ENCODE measurements around the gene IER5. TPM values are rescaled to one million over a fixed set of nuclear protein-coding genes. Genes with fewer than 3 reads are reported as not detected.

The IER5 gene
- polyA plus RNA-seq, 1 experiment: 16.9 TPM

- TF ChIP-seq CTCF (IDR thresholded peaks at IDR 0.05; ENCODE audit: insufficient read depth, low read depth, low read length): no peak
- H3K36me3 ChIP-seq (ENCODE audit: control insufficient read depth, insufficient read depth, low read length): no peaks in the 10 kb centered on the region
- H3K4me3 ChIP-seq (ENCODE audit: low read depth, low read length): no peak overlapping the region
- POLR2A ChIA-PET: interaction anchor here (0.7 to 1.5 kb wide), 6 partner anchors 30 to 91 kb away, joined by 3 to 9 read pairs (median 5); no protein-coding TSS in a partner anchor
- DNase-seq (ENCODE audit: low read depth): no peak
- H3K27me3 ChIP-seq (ENCODE audit: control insufficient read depth, insufficient read depth, low read length): no peaks in the 10 kb centered on the region
- CTCF ChIA-PET: interaction anchor here (1.2 to 2.4 kb wide), 5 partner anchors 29 to 253 kb away, joined by 3 to 12 read pairs (median 4); no protein-coding TSS in a partner anchor
These were observed 46.3 kb downstream of the IER5 start for GRCh38 chr1:181134543-181135436.

GRCh38 chr1:181135437-181135731 is 46.9 kb downstream of the IER5 start:
- DNase-seq (ENCODE audit: low read depth): no peak
- no peak overlapping the region for H3K4me3 ChIP-seq (ENCODE audit: low read depth, low read length)
- TF ChIP-seq CTCF (IDR thresholded peaks at IDR 0.05; ENCODE audit: insufficient read depth, low read depth, low read length): peak; percentile 68
- CTCF ChIA-PET: interaction anchor here (0.7 to 2.4 kb wide), 11 partner anchors 13 to 254 kb away, joined by 3 to 12 read pairs (median 4); no protein-coding TSS in a partner anchor
- H3K27me3 ChIP-seq (ENCODE audit: control insufficient read depth, insufficient read depth, low read length): no peaks in the 10 kb centered on the region
- POLR2A ChIA-PET: interaction anchor here (0.7 to 1.5 kb wide), 8 partner anchors 30 to 124 kb away, joined by 3 to 9 read pairs (median 4); no protein-coding TSS in a partner anchor
- no peaks in the 10 kb centered on the region for H3K36me3 ChIP-seq (ENCODE audit: control insufficient read depth, insufficient read depth, low read length)

GRCh38 chr1:181135815-181136737 is 47.6 kb downstream of the IER5 start:
- POLR2A ChIA-PET: interaction anchor here (0.5 to 1.5 kb wide), 14 partner anchors 19 to 161 kb away, joined by 3 to 9 read pairs (median 5); no protein-coding TSS in a partner anchor

GRCh38 chr1:181136738-181137122 is 48.2 kb downstream of the IER5 start:
- ChIA-PET CTCF (interaction anchor here (1.1 to 1.6 kb wide), 2 partner anchors 31 to 255 kb away, joined by 3 to 4 read pairs; no protein-coding TSS in a partner anchor), POLR2A (interaction anchor here (1.5 kb wide), 2 partner anchors 32 to 40 kb away, joined by 5 to 9 read pairs; no protein-coding TSS in a partner anchor)
- no peak for DNase-seq (ENCODE audit: low read depth)
- no peak for TF ChIP-seq CTCF (IDR thresholded peaks at IDR 0.05; ENCODE audit: insufficient read depth, low read depth, low read length)
- no peaks in the 10 kb centered on the region for H3K36me3 ChIP-seq (ENCODE audit: control insufficient read depth, insufficient read depth, low read length)
- H3K27me3 ChIP-seq (ENCODE audit: control insufficient read depth, insufficient read depth, low read length): no peaks in the 10 kb centered on the region
- no peak overlapping the region for H3K4me3 ChIP-seq (ENCODE audit: low read depth, low read length)

More at GRCh38 chr1:181135815-181136737, 47.6 kb downstream of the IER5 start:
- TF ChIP-seq CTCF (IDR thresholded peaks at IDR 0.05; ENCODE audit: insufficient read depth, low read depth, low read length): no peak
- Histone ChIP-seq H3K27me3 (ENCODE audit: control insufficient read depth, insufficient read depth, low read length) (no peaks in the 10 kb centered on the region), H3K36me3 (ENCODE audit: control insufficient read depth, insufficient read depth, low read length) (no peaks in the 10 kb centered on the region), H3K4me3 (ENCODE audit: low read depth, low read length) (no peak overlapping the region)
- CTCF ChIA-PET: interaction anchor here (0.6 to 2.4 kb wide), 14 partner anchors 12 to 503 kb away, joined by 3 to 12 read pairs (median 3); no protein-coding TSS in a partner anchor
- peak; percentile 87 for DNase-seq (ENCODE audit: low read depth)

All from BJ (cell line).